Measurements from ENCODE around the gene SHISA9. TPM values are rescaled to one million over a fixed set of nuclear protein-coding genes. Genes with fewer than 3 reads are reported as not detected.

SHISA9 gene
- total and polyA plus RNA-seq, 2 of the 4 experiments (the other 2 are of a cell fraction), result under 0.01 TPM; not detected in 1

GRCh38 chr16:13270602-13271001 is 369.2 kb downstream of the SHISA9 start:
- Histone ChIP-seq H3K27me3 (ENCODE audit: control insufficient read depth, insufficient read depth, low read length) (no peaks in the 10 kb centered on the region), H2AK9ac (replicated peaks; ENCODE audit: low read depth, low read length, poor library complexity) (no peak overlapping the region), H3K79me1 (ENCODE audit: low read depth in 1 of 2, low read length in 2 of 2) (no peaks in the 10 kb centered on the region), H3K4me2 (ENCODE audit: low read depth, low read length) (no peak overlapping the region), H3K36me3 (ENCODE audit: control insufficient read depth, insufficient read depth, low read length) (no peaks in the 10 kb centered on the region), H2BK120ac (ENCODE audit: low read depth, low read length) (no peak overlapping the region), H2BK5ac (ENCODE audit: low read depth, low read length, poor library complexity, severe bottlenecking) (no peak overlapping the region), H2AK5ac (ENCODE audit: low read depth, low read length) (no peak overlapping the region), H4K20me1 (ENCODE audit: insufficient read depth, low read length) (no peaks in the 10 kb centered on the region), H2AFZ (replicated peaks; ENCODE audit: low read length, poor library complexity) (no peak overlapping the region), H3K4me3 (ENCODE audit: insufficient read depth, low read depth, low read length) (no peak overlapping the region), H3K23ac (ENCODE audit: low read depth, low read length) (no peak overlapping the region), H3K4ac (ENCODE audit: low read depth, low read length) (no peak overlapping the region), H3K9ac (ENCODE audit: low read depth, low read length) (no peak overlapping the region), H4K8ac (ENCODE audit: low read depth in 2 of 2, low read length in 2 of 2) (no peak overlapping the region), H3K4me1 (ENCODE audit: control insufficient read depth, insufficient read depth, low read length) (no peaks in the 10 kb centered on the region), H4K5ac (ENCODE audit: low read depth, low read length) (no peak overlapping the region), H3K18ac (ENCODE audit: low read depth, low read length) (no peak overlapping the region), H3K27ac (ENCODE audit: insufficient read depth, low read length) (no peak overlapping the region), H3K14ac (replicated peaks; ENCODE audit: low read depth, low read length) (no peak overlapping the region), H3K9me3 (ENCODE audit: control insufficient read depth, insufficient read depth, low read length) (peaks cover 11% of the 10 kb centered on the region), H3K56ac (ENCODE audit: extremely low read depth, insufficient read depth, low read length) (no peak overlapping the region), H2BK20ac (ENCODE audit: low read depth, low read length) (no peak overlapping the region), H2BK15ac (ENCODE audit: low read depth, low read length) (no peak overlapping the region), H3K9me1 (ENCODE audit: insufficient read depth, low read length) (no peaks in the 10 kb centered on the region), H4K91ac (ENCODE audit: insufficient read depth, low read depth, low read length) (no peak overlapping the region)
- ATAC-seq (ENCODE audit: low read depth) (no peak), DNase-seq (no peak)
- no CpG with 5 or more reads among the region's 1 CpG for WGBS, 2 experiments (ENCODE audit: extremely low coverage in 2 of 2, insufficient read length in 1 of 2)
- CTCF ChIA-PET, result no interaction called here
- POLR2A ChIA-PET (ENCODE audit: unreplicated experiment), result no interaction called here
- dilution Hi-C loops (cut with HindIII; ENCODE audit: low sequenced_read_pairs, unreplicated experiment) (no loop called here), intact Hi-C loops (cut with micrococcal nuclease) (no loop called here), in situ Hi-C loops (cut with MboI; ENCODE audit: low sequenced_read_pairs) (no loop called here)
- BruUV-seq (replicated peaks), result no TSS peak
- no peak for TF ChIP-seq CTCF (conservative IDR thresholded peaks at IDR 0.05; ENCODE audit: low read depth, low read length)
- no peak for TF ChIP-seq NFE2L2 (IDR thresholded peaks at IDR 0.05; ENCODE audit: low read depth, low read length)
- no peak for TF ChIP-seq MXI1 (IDR thresholded peaks at IDR 0.05; ENCODE audit: borderline replicate concordance, low read depth, low read length)
- no peak for TF ChIP-seq CEBPB (IDR thresholded peaks at IDR 0.05; ENCODE audit: low read depth, low read length)
- no peak for TF ChIP-seq MAZ (IDR thresholded peaks at IDR 0.05; ENCODE audit: borderline replicate concordance, low read depth, low read length)
- no peak for TF ChIP-seq RAD21 (IDR thresholded peaks at IDR 0.05; ENCODE audit: low read length)
- TF ChIP-seq BHLHE40 (IDR thresholded peaks at IDR 0.05; ENCODE audit: low read depth, low read length), result no peak
- TF ChIP-seq RFX5 (IDR thresholded peaks at IDR 0.05; ENCODE audit: low read depth, low read length), result no peak
- TF ChIP-seq FOS (IDR thresholded peaks at IDR 0.05; ENCODE audit: low read depth, low read length), result no peak
- no peak for TF ChIP-seq CHD1 (IDR thresholded peaks at IDR 0.05; ENCODE audit: low read depth, low read length)
- TF ChIP-seq SMC3 (IDR thresholded peaks at IDR 0.05; ENCODE audit: low read depth, low read length), result no peak
- no peak for TF ChIP-seq POLR2A (IDR thresholded peaks at IDR 0.05; ENCODE audit: low read depth, low read length)
- TF ChIP-seq MAFK (IDR thresholded peaks at IDR 0.05; ENCODE audit: low read depth, low read length), result no peak
- no peak for TF ChIP-seq RCOR1 (IDR thresholded peaks at IDR 0.05; ENCODE audit: insufficient replicate concordance, low read length)
- no peak for TF ChIP-seq ELK1 (IDR thresholded peaks at IDR 0.05; ENCODE audit: borderline replicate concordance, low read depth, low read length)
- TF ChIP-seq USF2 (IDR thresholded peaks at IDR 0.05; ENCODE audit: low read depth, low read length), result no peak
